HG02981 (cell line): ENCODE measurements around the gene HES1.
"Not testable (repeated sequence)": the region's sequence is repeated elsewhere in the genome, so short reads cannot be mapped to it uniquely, and the experiment has no call there.

Experiments
- ATAC-seq: cut with Tn5 transposase; IDR thresholded peaks from one replicate; pipeline ENCODE4 v1.9.1; 2021; ENCODE audit warnings: mild to moderate bottlenecking, moderate library complexity; ENCODE audit not compliant: unreplicated experiment

HES1 gene

GRCh38 chr3:194124193-194124592 is 11.8 kb upstream of the HES1 start:
- ATAC-seq: no peak

DNA sequence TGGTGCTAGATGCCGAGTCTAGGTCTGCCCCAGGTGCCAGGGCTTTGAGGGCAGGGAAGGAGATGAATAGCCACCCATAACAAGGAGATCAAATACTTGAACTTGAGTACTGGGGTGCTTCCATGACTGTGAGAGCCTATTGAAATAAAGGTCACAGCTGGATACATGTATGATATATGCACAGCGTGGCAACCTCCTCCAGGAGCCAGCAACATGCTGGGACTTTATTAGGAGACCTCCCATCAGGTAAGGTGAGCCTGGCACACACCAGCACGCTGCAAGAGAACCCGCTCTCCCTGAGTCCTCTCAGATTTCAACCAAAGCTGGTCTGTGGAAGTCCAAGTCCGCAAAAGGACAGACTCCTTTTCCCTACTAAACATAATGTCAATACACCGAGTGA is 10.5 kb upstream of the HES1 start:
- no peak for ATAC-seq

DNA sequence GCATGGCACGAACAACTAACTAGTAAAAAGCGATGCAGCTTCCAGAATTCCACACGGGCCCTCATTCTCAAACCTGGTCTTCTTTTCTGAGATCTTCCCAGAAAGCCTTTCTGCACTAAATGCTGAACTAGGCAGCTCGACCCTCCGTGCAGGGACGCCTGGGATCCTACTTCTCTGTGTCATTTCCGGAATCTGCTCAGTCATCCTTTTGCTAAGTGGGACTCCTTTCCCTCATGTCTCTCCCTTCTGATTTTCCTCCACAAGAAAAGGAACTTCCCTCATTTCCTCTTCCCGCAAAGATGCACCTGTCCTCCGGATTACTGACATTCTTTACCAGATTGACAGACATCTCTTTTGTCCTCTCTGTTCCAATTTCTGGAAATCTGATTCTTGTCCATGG is 9.2 kb upstream of the HES1 start:
- ATAC-seq: no peak

GRCh38 chr3:194128202-194128918 is 7.6 kb upstream of the HES1 start:
- no peak for ATAC-seq

- ATAC-seq: not testable (repeated sequence)
Observed at GRCh38 chr3:194128919-194129295, 7.0 kb upstream of the HES1 start.

DNA sequence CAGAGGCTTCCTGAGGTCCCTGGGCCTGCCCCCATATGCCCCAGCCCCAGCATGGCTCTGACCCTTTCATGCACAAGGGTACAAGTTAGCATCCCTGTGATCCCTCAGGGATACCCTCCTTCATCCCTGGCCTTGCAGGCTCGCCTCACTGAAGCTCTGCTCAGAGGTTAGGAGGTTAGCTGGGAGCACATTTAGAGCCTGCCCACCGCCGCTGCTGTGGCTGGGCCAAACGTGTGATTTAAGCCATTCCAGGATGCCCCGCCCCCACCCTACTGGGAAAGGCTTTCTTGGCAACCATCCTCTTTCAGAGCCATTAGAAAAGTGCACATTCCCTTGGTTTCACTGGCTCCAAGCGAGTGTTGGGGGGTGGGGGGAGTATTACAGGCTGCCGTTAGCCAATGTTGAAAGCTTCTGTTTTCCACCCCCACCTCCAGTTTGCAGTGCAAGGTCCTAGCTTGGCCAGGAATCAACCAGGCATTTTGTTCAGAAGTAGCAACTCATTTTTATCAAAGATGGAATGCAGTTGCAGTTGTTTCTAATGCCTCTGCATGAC is 6.3 kb upstream of the HES1 start:
- no peak for ATAC-seq

- no peak for ATAC-seq
Observed at GRCh38 chr3:194130188-194130587, 5.8 kb upstream of the HES1 start.

- ATAC-seq: peak; percentile 50
Observed at GRCh38 chr3:194130807-194131589, 5.0 kb upstream of the HES1 start.

- no peak for ATAC-seq
Observed at GRCh38 chr3:194132465-194133286, 3.3 kb upstream of the HES1 start.

GRCh38 chr3:194133661-194134230 is 2.2 kb upstream of the HES1 start:
- ATAC-seq: no peak

- ATAC-seq: peak; percentile 11
Observed at GRCh38 chr3:194134231-194134756, 1.7 kb upstream of the HES1 start.

DNA sequence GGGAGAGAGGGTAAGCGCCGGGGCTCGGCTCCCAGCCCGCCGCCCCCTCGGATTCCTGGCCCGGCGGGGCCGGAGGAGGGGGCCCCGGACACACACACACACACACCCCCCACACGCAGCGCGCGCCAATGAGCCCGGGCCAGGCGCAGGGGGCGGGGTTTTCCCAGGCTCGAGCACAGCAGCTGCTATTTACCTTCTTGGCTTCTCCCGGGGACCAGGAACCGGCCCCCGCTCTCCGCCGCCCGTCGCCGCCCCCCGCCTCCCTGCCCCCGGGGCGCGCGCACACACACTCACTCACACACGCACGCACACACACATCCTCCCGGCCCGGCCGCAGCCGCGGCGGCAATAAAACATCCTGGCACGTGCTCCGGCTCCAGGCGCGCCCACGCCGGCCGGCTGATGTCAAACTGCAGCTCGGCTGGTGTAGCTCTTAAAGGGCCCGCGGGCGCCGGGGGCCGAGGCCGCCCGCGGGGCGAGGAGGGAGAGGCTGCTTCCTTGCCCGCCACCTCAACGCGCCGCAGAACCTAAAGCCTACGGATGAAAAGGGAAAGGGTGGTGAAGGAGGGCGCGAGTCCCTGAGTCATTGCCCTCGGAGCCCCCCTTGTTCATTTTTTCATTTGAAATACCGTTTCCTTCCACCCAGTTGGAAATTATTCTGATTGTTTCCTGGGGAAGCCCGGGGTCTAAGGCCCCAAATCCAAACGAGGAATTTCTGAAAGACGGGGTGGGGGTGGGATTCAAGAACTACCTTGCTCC is 1.0 kb upstream of the HES1 start:
- ATAC-seq: peak; percentile 35

GRCh38 chr3:194135516-194135805 is 487 bp upstream of the HES1 start:
- ATAC-seq: no peak

DNA sequence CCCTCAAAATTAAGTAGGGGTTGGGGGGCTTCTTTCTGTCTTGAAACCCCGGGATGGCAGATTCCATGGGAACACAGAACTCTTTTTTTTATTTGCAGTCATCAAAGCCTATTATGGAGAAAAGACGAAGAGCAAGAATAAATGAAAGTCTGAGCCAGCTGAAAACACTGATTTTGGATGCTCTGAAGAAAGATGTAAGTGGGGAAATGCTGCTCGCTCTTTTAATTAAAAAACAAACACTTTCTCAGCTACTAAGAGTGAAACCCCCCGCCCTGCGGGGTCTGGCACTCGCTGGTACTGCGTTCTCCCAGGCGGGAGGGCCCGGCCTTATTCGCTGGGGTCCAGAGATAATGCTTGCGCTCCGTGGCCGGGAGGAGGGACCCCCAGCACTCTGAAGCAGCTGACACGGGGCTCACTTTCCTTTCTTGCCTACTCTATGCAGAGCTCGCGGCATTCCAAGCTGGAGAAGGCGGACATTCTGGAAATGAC is 615 bp downstream of the HES1 start:
- ATAC-seq: no peak

- ATAC-seq: no peak
Observed at GRCh38 chr3:194137008-194137505, 1.1 kb downstream of the HES1 start.

DNA sequence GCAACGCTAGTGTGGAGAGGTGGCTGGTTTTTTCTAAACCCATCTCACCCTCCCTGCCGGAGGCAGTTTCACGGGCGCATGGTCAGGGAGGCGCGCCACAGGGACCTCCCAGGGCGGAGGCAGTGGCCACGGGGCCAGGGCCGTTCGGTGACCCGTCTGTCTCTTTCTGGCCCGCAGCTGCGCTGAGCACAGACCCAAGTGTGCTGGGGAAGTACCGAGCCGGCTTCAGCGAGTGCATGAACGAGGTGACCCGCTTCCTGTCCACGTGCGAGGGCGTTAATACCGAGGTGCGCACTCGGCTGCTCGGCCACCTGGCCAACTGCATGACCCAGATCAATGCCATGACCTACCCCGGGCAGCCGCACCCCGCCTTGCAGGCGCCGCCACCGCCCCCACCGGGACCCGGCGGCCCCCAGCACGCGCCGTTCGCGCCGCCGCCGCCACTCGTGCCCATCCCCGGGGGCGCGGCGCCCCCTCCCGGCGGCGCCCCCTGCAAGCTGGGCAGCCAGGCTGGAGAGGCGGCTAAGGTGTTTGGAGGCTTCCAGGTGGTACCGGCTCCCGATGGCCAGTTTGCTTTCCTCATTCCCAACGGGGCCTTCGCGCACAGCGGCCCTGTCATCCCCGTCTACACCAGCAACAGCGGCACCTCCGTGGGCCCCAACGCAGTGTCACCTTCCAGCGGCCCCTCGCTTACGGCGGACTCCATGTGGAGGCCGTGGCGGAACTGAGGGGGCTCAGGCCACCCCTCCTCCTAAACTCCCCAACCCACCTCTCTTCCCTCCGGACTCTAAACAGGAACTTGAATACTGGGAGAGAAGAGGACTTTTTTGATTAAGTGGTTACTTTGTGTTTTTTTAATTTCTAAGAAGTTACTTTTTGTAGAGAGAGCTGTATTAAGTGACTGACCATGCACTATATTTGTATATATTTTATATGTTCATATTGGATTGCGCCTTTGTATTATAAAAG is 1.8 kb downstream of the HES1 start:
- peak; percentile 29 for ATAC-seq

DNA sequence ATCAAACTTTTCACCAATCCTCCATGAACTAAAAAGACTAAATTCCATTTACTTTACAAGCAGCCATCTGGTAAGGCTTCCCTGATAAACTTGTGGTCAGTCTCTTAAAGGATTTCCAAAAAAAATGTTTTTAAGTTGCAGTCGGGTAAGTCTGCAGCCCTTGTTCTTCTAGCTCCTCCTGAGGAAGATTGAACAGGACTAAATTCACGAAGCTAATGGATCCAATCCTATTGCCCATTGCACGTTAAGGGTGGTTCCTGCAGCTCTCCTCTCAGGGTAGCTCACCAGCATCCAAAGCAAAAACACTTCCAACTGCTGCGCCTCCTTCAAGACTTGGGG is 2.8 kb downstream of the HES1 start:
- no peak for ATAC-seq

- no peak for ATAC-seq
Observed at GRCh38 chr3:194139071-194139813, 3.3 kb downstream of the HES1 start.
